Calu3 (cell line): Measurements from ENCODE around the gene EEF1AKMT3. TPM values are rescaled to one million over a fixed set of nuclear protein-coding genes. Genes with fewer than 3 reads are reported as not detected.

Experiments used
- BruUV-seq: library from RNA; stranded (reverse); fragments of 400-500 nt; replicated peaks from 2 replicates; lab custom pipeline; 2021; lab: Mats Ljungman, UMichigan
- CTCF ChIA-PET: fragments of 300-600 bp; sonication (Branson Sonifier 250); formaldehyde crosslinking; loops from one replicate; lab custom pipeline; 2022; ENCODE audit warnings: antibody characterized with exemption; lab: Charles Lee
- DNase-seq: peaks from one replicate; pipeline ENCODE4 v3.0.0; 2022
- H3K27ac Mint-ChIP-seq: one replicate; pipeline ENCODE4 v1.8.0; 2022; ENCODE audit warnings: mixed read lengths; ENCODE audit not compliant: unreplicated experiment
- H3K27me3 Mint-ChIP-seq: one replicate; pipeline ENCODE4 v1.8.0; 2022; ENCODE audit warnings: mixed read lengths; ENCODE audit not compliant: unreplicated experiment
- H3K36me3 Mint-ChIP-seq: one replicate; pipeline ENCODE4 v1.8.0; 2022; ENCODE audit warnings: mild to moderate bottlenecking, moderate library complexity, mixed read lengths; ENCODE audit not compliant: insufficient read depth, unreplicated experiment
- H3K4me1 Mint-ChIP-seq: one replicate; pipeline ENCODE4 v1.8.0; 2022; ENCODE audit warnings: mild to moderate bottlenecking, low read depth, mixed read lengths; ENCODE audit not compliant: unreplicated experiment
- H3K4me3 Mint-ChIP-seq: one replicate; pipeline ENCODE4 v1.8.0; 2022; ENCODE audit warnings: mild to moderate bottlenecking, low read depth, moderate library complexity, mixed read lengths; ENCODE audit not compliant: unreplicated experiment
- H3K9me3 Mint-ChIP-seq: one replicate; pipeline ENCODE4 v1.8.0; 2022; ENCODE audit warnings: low read depth, mixed read lengths; ENCODE audit not compliant: unreplicated experiment
- CTCF ChIP-seq: fragments of 200-600 bp; IDR thresholded peaks from one replicate; pipeline ENCODE4 v1.8.0; 2022; ENCODE audit warnings: antibody characterized with exemption; ENCODE audit not compliant: unreplicated experiment
- intact Hi-C: fragments of 100-400 bp; cut with micrococcal nuclease; formaldehyde crosslinking; loops from one replicate; pipeline ENCODE4 v1.10.0; 2022; ENCODE audit not compliant: unreplicated experiment
- total RNA-seq: library from RNA; stranded (reverse); gene quantifications from 2 replicates; pipeline ENCODE4 v1.2.3, GENCODE V29; 2022

Gene EEF1AKMT3
- total RNA-seq, 1 experiment from 2014 or later: 8.4 TPM

GRCh38 chr12:57755454-57756372, 16.7 kb upstream of the EEF1AKMT3 start:
- no TSS peak for BruUV-seq
- Mint-ChIP-seq H3K36me3 (peaks cover 63% of the 10 kb centered on the region), H3K27ac (peak overlapping the region; percentile 41), H3K9me3 (no peaks in the 10 kb centered on the region), H3K4me3 (peak overlapping the region; percentile 67), H3K4me1 (peaks cover 48% of the 10 kb centered on the region), H3K27me3 (no peaks in the 10 kb centered on the region)
- no peak for TF ChIP-seq CTCF
- intact Hi-C loops: no loop called here
- CTCF ChIA-PET: interaction anchor here (0.6 to 1.8 kb wide), 4 partner anchors 11 to 172 kb away, joined by 3 to 9 read pairs (median 4); partner anchors contain the start of genes CYP27B1 and TSPAN31
- peak; percentile 63 for DNase-seq

- DNase-seq: peak; percentile 66
- Mint-ChIP-seq H3K9me3 (no peaks in the 10 kb centered on the region), H3K27ac (peak overlapping the region; percentile 41), H3K27me3 (no peaks in the 10 kb centered on the region), H3K36me3 (peaks cover 58% of the 10 kb centered on the region), H3K4me1 (peaks cover 39% of the 10 kb centered on the region), H3K4me3 (peak overlapping the region; percentile 67)
- TF ChIP-seq CTCF: peak; percentile 64
- intact Hi-C loops: no loop called here
- no TSS peak for BruUV-seq
- CTCF ChIA-PET: interaction anchor here (0.6 to 1.8 kb wide), 8 partner anchors 8 to 109 kb away, joined by 3 to 9 read pairs (median 4); partner anchors contain the start of genes CYP27B1, EEF1AKMT3, METTL1 and OS9
These were observed 15.7 kb upstream of the EEF1AKMT3 start for GRCh38 chr12:57756406-57757341.

- Mint-ChIP-seq H3K27me3 (peaks cover under 1% of the 10 kb centered on the region), H3K27ac (no peak overlapping the region), H3K4me3 (no peak overlapping the region), H3K36me3 (peaks cover 54% of the 10 kb centered on the region), H3K9me3 (no peaks in the 10 kb centered on the region), H3K4me1 (peaks cover 30% of the 10 kb centered on the region)
- BruUV-seq: no TSS peak
- CTCF ChIA-PET: no interaction called here
- TF ChIP-seq CTCF: no peak
- no peak for DNase-seq
- intact Hi-C loops: no loop called here
These were observed 14.6 kb upstream of the EEF1AKMT3 start for GRCh38 chr12:57757771-57758170.
